ENCODE data around the gene BACE1-AS. TPM values are rescaled to one million over a fixed set of nuclear protein-coding genes. Genes with fewer than 3 reads are reported as not detected.

BACE1-AS gene
- total and polyA plus RNA-seq, 2 of the 8 experiments (the other 6 are each of a cell fraction or from before 2014, with no cell fraction given) = 14.9 to 17.4 TPM

DNA sequence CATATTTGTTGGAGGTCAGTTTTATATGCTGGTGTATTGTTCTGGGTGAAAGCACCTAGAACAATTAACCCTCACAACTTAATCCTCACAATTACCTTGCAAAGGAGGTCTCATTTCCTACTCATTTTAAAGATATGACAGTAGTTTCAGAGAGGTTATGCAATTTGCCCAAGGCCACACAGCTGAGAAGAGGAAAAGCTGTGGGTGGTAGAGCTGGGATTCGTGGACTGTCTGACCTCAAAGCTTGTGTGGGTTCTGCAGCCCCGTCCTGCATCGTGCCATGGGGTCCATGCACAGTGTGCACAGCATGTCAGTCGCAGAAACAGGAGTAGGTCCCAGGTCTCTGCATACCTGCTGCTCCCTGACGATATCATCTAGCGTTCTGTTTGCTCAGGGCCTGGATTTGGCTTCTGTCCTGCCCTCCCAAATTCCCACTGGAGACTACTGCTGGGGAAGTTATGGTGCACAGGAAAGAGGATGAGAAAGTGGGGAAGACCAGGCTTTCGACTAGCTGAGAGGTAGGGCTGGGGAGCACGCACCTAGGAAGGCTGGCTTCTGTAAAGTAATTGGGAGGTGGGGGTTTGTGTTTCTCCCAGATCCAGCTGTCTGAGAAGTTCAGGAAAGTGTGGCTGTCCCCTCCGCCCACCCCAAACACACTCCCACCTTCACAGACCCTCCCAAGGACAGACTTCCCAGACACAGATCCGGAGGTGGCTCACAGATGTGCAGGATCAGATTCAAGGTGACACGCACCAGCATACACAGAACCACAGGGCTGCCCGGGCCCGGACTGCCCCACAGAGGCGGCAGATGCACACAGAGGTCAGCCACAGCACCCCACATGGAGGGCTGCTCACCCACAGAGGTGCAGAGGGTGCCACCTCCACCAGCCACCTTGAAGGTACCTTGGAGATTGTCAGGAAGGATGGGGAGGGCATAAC lies 23.0 kb downstream of the BACE1-AS start:
- Histone ChIP-seq H2BK20ac (ENCODE audit: low read length) (no peak overlapping the region), H4K91ac (replicated peaks; ENCODE audit: insufficient read length, low read length) (no peak overlapping the region), H2BK15ac (ENCODE audit: low read length) (no peak overlapping the region), H4K5ac (ENCODE audit: insufficient read length, low read depth, low read length) (no peak overlapping the region), H3K56ac (replicated peaks; ENCODE audit: insufficient read length, low read depth, low read length) (no peak overlapping the region), H3K4me3 (ENCODE audit: extremely low read depth in 1 of 4, insufficient read depth in 2 of 4, low read depth in 3 of 4, low read length in 4 of 4) (0 out of 8 replicates have a peak overlapping the region, but pooled peaks of 1 of the 4 experiments have one; percentile 78), H3K27ac (ENCODE audit: low read depth, low read length) (no peak overlapping the region), H2AFZ (ENCODE audit: low read length) (no peak overlapping the region), H3K18ac (ENCODE audit: extremely low read depth, low read length) (no peak overlapping the region), H3K4me1 (replicated peaks in 1 of 4; ENCODE audit: control insufficient read depth in 3 of 4, insufficient read depth in 4 of 4, low read length in 3 of 4) (peaks cover 5 to 10% (median 8%) of the 10 kb centered on the region in 4 experiments), H3K4ac (replicated peaks; ENCODE audit: insufficient read length, low read depth, low read length) (no peak overlapping the region), H3K23ac (ENCODE audit: insufficient read length) (no peak overlapping the region), H3K79me2 (ENCODE audit: control insufficient read depth in 1 of 2, insufficient read depth in 2 of 2, low read length in 2 of 2) (no peaks in the 10 kb centered on the region), H3K36me3 (ENCODE audit: control insufficient read depth in 2 of 4, insufficient read depth in 4 of 4, low read length in 3 of 4) (no peaks in the 10 kb centered on the region), H3K23me2 (ENCODE audit: low read depth, low read length) (peaks cover 10% of the 10 kb centered on the region; the same call in 1 of the 2 replicates), H3K14ac (ENCODE audit: insufficient read length) (no peak overlapping the region), H2BK12ac (ENCODE audit: low read depth, low read length) (no peak overlapping the region), H2BK120ac (replicated peaks; ENCODE audit: low read depth, low read length) (no peak overlapping the region), H3K79me1 (ENCODE audit: low read depth, low read length) (no peaks in the 10 kb centered on the region), H4K20me1 (replicated peaks in 1 of 2; ENCODE audit: control insufficient read depth in 1 of 2, insufficient read depth in 2 of 2, low read length in 2 of 2) (peaks cover 0 to 1% of the 10 kb centered on the region in 2 experiments), H2BK5ac (ENCODE audit: low read depth, low read length) (no peak overlapping the region), H3K9ac (replicated peaks in 1 of 4; ENCODE audit: extremely low read depth in 1 of 4, low read depth in 3 of 4, low read length in 3 of 4) (no peak overlapping the region), H3K9me3 (ENCODE audit: insufficient read depth in 2 of 2, low read depth in 1 of 2, low read length in 1 of 2) (no peaks in the 10 kb centered on the region), H2AK5ac (ENCODE audit: low read depth, low read length) (0 out of 2 replicates have a peak overlapping the region, but pooled peaks have one; percentile 6), H3K27me3 (replicated peaks in 1 of 4; ENCODE audit: control insufficient read depth in 3 of 4, extremely low read depth in 1 of 4, insufficient read depth in 3 of 4, low read length in 3 of 4) (peaks cover 0 to 7% (median 2%) of the 10 kb centered on the region in 4 experiments; a peak in 5 of 7 replicates), H3K4me2 (ENCODE audit: insufficient read depth in 1 of 2, low read depth in 2 of 2, low read length in 2 of 2) (peak overlapping the region in 1 of 2 experiments; percentile 57; a peak in 2 of 4 replicates), H4K8ac (ENCODE audit: extremely low read depth, insufficient read depth, low read length) (peak overlapping the region; percentile 36; the same call in 1 of the 2 replicates)
- ChIA-PET CTCF (ENCODE audit: partially characterized antibody) (interaction anchor here (0.9 to 1.9 kb wide), 3 partner anchors 13 to 300 kb away, joined by 3 to 6 read pairs (median 3); no protein-coding TSS in a partner anchor), POLR2A (ENCODE audit: partially characterized antibody) (interaction anchor here (1.3 to 2.0 kb wide), 4 partner anchors 7 to 16 kb away, joined by 3 to 5 read pairs (median 4); partner anchors contain the start of gene CEP164)
- DNase-seq (ENCODE audit: low read depth in 1 of 2, low spot score in 2 of 2) (no peak), FAIRE-seq (no peak)
- whole genome bisulfite sequencing, 2 experiments (ENCODE audit: extremely low coverage in 1 of 2, insufficient coverage in 1 of 2, insufficient read length in 1 of 2, insufficient replicate concordance in 2 of 2, low coverage in 1 of 2, low lambda C conversion rate in 2 of 2, missing lambda C conversion rate in 1 of 2) = 82% methylated on average over 11 of the region's 14 CpGs; no CpG with 5 or more reads in 1 of the 2 experiments
- TF ChIP-seq EP300 (IDR thresholded peaks at IDR 0.05; ENCODE audit: borderline replicate concordance in 1 of 2, low read depth in 2 of 2, low read length in 2 of 2) = no peak
- no peak for TF ChIP-seq YY1 (IDR thresholded peaks at IDR 0.05; ENCODE audit: low read depth, low read length)
